ENCODE measurements around the gene RASAL2.

The RASAL2 gene

GRCh38 chr1:178457651-178458050, 363.7 kb downstream of the RASAL2 start:
- H3K4me3 ChIP-seq (ENCODE audit: low read length), result no peak overlapping the region
- no peak for DNase-seq (ENCODE audit: low read depth)
- no peak for TF ChIP-seq CTCF (IDR thresholded peaks at IDR 0.05; ENCODE audit: insufficient read depth, low read depth, low read length, missing control alignments)

GRCh38 chr1:178458203-178458602, 364.3 kb downstream of the RASAL2 start:
- no peak for DNase-seq (ENCODE audit: low read depth)
- no peak for TF ChIP-seq CTCF (IDR thresholded peaks at IDR 0.05; ENCODE audit: insufficient read depth, low read depth, low read length, missing control alignments)
- H3K4me3 ChIP-seq (ENCODE audit: low read length), result no peak overlapping the region

- DNase-seq (ENCODE audit: low read depth), result no peak
- no peak overlapping the region for H3K4me3 ChIP-seq (ENCODE audit: low read length)
Measured at GRCh38 chr1:178461104-178461503, 367.2 kb downstream of the RASAL2 start.

GRCh38 chr1:178461701-178462100, 367.8 kb downstream of the RASAL2 start:
- H3K4me3 ChIP-seq (ENCODE audit: low read length), result no peak overlapping the region
- TF ChIP-seq CTCF (IDR thresholded peaks at IDR 0.05; ENCODE audit: insufficient read depth, low read depth, low read length, missing control alignments), result no peak
- DNase-seq (ENCODE audit: low read depth), result peak; percentile 78

More at GRCh38 chr1:178461104-178461503, 367.2 kb downstream of the RASAL2 start:
- TF ChIP-seq CTCF (IDR thresholded peaks at IDR 0.05; ENCODE audit: insufficient read depth, low read depth, low read length, missing control alignments), result no peak

GRCh38 chr1:178464141-178464540, 370.2 kb downstream of the RASAL2 start:
- DNase-seq (ENCODE audit: low read depth), result no peak
- H3K4me3 ChIP-seq (ENCODE audit: low read length), result no peak overlapping the region
- TF ChIP-seq CTCF (IDR thresholded peaks at IDR 0.05; ENCODE audit: insufficient read depth, low read depth, low read length, missing control alignments), result no peak

- H3K4me3 ChIP-seq (ENCODE audit: low read length), result no peak overlapping the region
- no peak for TF ChIP-seq CTCF (IDR thresholded peaks at IDR 0.05; ENCODE audit: insufficient read depth, low read depth, low read length, missing control alignments)
- DNase-seq (ENCODE audit: low read depth), result no peak
Measured at GRCh38 chr1:178464566-178464965, 370.7 kb downstream of the RASAL2 start.

GRCh38 chr1:178465011-178465410, 371.1 kb downstream of the RASAL2 start:
- TF ChIP-seq CTCF (IDR thresholded peaks at IDR 0.05; ENCODE audit: insufficient read depth, low read depth, low read length, missing control alignments), result no peak
- peak; percentile 74 for DNase-seq (ENCODE audit: low read depth)
- no peak overlapping the region for H3K4me3 ChIP-seq (ENCODE audit: low read length)
